ENCODE results near the gene REST. TPM values are rescaled to one million over a fixed set of nuclear protein-coding genes. Genes with fewer than 3 reads are reported as not detected.
"Not testable (repeated sequence)": the region's sequence is repeated elsewhere in the genome, so short reads cannot be mapped to it uniquely, and the experiment has no call there.

REST gene
- total RNA-seq, 8 experiments from 2014 or later: 7.1 to 45.6 (median 19.0) TPM

- in situ Hi-C loops (cut with MboI; ENCODE audit: low pct_unique_long_range_greater_than_20kb in 2 of 9, low sequenced_read_pairs in 9 of 9, unreplicated experiment in 9 of 9): no loop called here
- Histone ChIP-seq H3K4me1 (replicated peaks in 1 of 2) (no peaks in the 10 kb centered on the region), H3K4me3 (no peak overlapping the region), H3K27ac (no peak overlapping the region)
- 86 to 100% (median 93%) methylated on average over 1 to 4 of the region's 7 CpGs; no CpG with 5 or more reads in 3 of the 10 experiments for WGBS, 10 experiments
- ATAC-seq (replicated peaks in 6 of 8): no peak
Measured at GRCh38 chr4:56930638-56931037, 22.9 kb downstream of the REST start.

DNA sequence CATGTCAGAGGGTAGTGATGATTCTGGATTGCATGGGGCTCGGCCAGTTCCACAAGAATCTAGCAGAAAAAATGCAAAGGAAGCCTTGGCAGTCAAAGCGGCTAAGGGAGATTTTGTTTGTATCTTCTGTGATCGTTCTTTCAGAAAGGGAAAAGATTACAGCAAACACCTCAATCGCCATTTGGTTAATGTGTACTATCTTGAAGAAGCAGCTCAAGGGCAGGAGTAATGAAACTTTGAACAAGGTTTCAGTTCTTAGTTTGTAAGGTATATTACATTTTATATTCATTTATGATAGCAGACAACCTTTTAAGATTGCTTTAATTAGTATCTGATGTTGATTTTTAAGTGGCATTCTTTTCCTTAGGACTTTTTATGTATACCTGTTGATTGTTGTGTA lies 24.2 kb downstream of the REST start:
- WGBS, 10 experiments: 60 to 100% (median 87%) methylated on average over 2 to 4 of the region's 4 CpGs; no CpG with 5 or more reads in 2 of the 10 experiments
- Histone ChIP-seq H3K4me3 (no peak overlapping the region), H3K4me1 (replicated peaks in 1 of 2) (no peaks in the 10 kb centered on the region), H3K27ac (no peak overlapping the region)
- in situ Hi-C loops (cut with MboI; ENCODE audit: low pct_unique_long_range_greater_than_20kb in 2 of 9, low sequenced_read_pairs in 9 of 9, unreplicated experiment in 9 of 9): no loop called here
- no peak for ATAC-seq (replicated peaks in 6 of 8)

- Histone ChIP-seq H3K27ac (no peak overlapping the region), H3K4me1 (replicated peaks in 1 of 2) (no peaks in the 10 kb centered on the region), H3K4me3 (no peak overlapping the region)
- 77 to 100% (median 89%) methylated on average over 2 to 6 of the region's 6 CpGs; no CpG with 5 or more reads in 4 of the 10 experiments for WGBS, 10 experiments
- ATAC-seq (replicated peaks in 6 of 8): no peak
- in situ Hi-C loops (cut with MboI; ENCODE audit: low pct_unique_long_range_greater_than_20kb in 2 of 9, low sequenced_read_pairs in 9 of 9, unreplicated experiment in 9 of 9): no loop called here
Measured at GRCh38 chr4:56937262-56937661, 29.6 kb downstream of the REST start.

GRCh38 chr4:56939826-56940225 lies 32.1 kb downstream of the REST start:
- in situ Hi-C loops (cut with MboI; ENCODE audit: low pct_unique_long_range_greater_than_20kb in 2 of 9, low sequenced_read_pairs in 9 of 9, unreplicated experiment in 9 of 9); H3K4me3 ChIP-seq: not testable (repeated sequence)
- WGBS, 10 experiments: 95 to 100% (median 100%) methylated on average over 1 to 13 of the region's 14 CpGs; no CpG with 5 or more reads in 3 of the 10 experiments

DNA sequence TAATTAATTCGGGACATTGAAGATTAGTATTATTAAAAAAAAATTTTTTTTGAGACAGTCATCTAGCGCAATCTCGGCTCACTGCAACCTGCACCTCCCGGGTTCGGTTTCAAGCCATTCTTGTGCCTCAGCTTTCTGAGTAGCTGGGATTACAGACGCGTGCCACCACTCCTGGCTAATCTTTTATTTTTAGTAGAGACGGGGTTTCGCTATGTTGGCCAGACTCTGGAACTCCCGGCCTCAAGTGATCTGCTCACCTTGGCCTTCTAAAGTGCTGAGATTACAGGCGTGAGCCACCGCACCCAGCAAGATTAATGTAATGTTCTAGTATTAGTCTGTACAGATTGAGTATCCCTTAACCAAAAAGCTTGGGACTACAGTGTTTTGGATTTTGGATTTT lies 32.7 kb downstream of the REST start:
- Histone ChIP-seq H3K27ac (no peak overlapping the region), H3K4me3 (no peak overlapping the region), H3K4me1 (replicated peaks in 1 of 2) (no peaks in the 10 kb centered on the region)
- in situ Hi-C loops (cut with MboI; ENCODE audit: low pct_unique_long_range_greater_than_20kb in 2 of 9, low sequenced_read_pairs in 9 of 9, unreplicated experiment in 9 of 9): no loop called here
- WGBS, 10 experiments: 77 to 100% (median 97%) methylated on average over 3 to 11 of the region's 12 CpGs; no CpG with 5 or more reads in 1 of the 10 experiments
- no peak for ATAC-seq (replicated peaks in 6 of 8)

More at GRCh38 chr4:56939826-56940225, 32.1 kb downstream of the REST start:
- not testable (repeated sequence) for H3K4me1 ChIP-seq (replicated peaks in 1 of 2); H3K27ac ChIP-seq; ATAC-seq (replicated peaks in 6 of 8)

GRCh38 chr4:56940971-56941370 lies 33.3 kb downstream of the REST start:
- H3K27ac ChIP-seq: no peak overlapping the region
- in situ Hi-C loops (cut with MboI; ENCODE audit: low pct_unique_long_range_greater_than_20kb in 2 of 9, low sequenced_read_pairs in 9 of 9, unreplicated experiment in 9 of 9): no loop called here
- no peak overlapping the region for H3K4me3 ChIP-seq
- no peaks in the 10 kb centered on the region for H3K4me1 ChIP-seq (replicated peaks in 1 of 2)
- ATAC-seq (replicated peaks in 6 of 8): peak in 2 of 8 experiments; percentile 36 to 54

DNA sequence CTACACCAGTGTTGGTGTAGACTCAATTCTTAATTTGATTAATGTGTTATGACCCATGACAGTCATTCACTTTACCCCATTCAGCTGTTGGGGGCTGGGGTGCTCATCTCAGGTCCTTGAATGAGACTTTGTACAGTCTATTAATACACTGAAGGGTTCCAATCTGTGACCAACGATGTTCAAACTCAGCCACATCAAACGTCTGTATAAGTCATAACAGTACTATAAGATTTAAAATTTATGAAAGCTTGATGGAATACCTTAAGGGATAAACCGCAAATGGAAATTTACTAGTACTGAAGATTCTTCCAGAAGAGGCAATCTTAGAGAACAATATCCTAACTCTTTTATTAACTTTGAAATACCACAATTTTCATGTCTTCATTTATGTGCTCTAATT lies 33.7 kb downstream of the REST start:
- Histone ChIP-seq H3K4me1 (replicated peaks in 1 of 2) (no peaks in the 10 kb centered on the region), H3K27ac (no peak overlapping the region), H3K4me3 (no peak overlapping the region)
- ATAC-seq (replicated peaks in 6 of 8): no peak
- in situ Hi-C loops (cut with MboI; ENCODE audit: low pct_unique_long_range_greater_than_20kb in 2 of 9, low sequenced_read_pairs in 9 of 9, unreplicated experiment in 9 of 9): no loop called here
- WGBS, 10 experiments: 54 to 100% (median 78%) methylated on average over 1 to 3 of the region's 3 CpGs; no CpG with 5 or more reads in 2 of the 10 experiments

- H3K4me3 ChIP-seq: no peak overlapping the region
- H3K27ac ChIP-seq: no peak overlapping the region
- in situ Hi-C loops (cut with MboI; ENCODE audit: low pct_unique_long_range_greater_than_20kb in 2 of 9, low sequenced_read_pairs in 9 of 9, unreplicated experiment in 9 of 9): no loop called here
- WGBS, 10 experiments: 39 to 92% (median 90%) methylated on average over 2 to 8 of the region's 9 CpGs
- ATAC-seq (replicated peaks in 6 of 8): no peak
- H3K4me1 ChIP-seq (replicated peaks in 1 of 2): peaks cover 0 to 1% of the 10 kb centered on the region in 2 donors
Measured at GRCh38 chr4:56953680-56954520, 46.2 kb downstream of the REST start.

GRCh38 chr4:56958111-56958517 lies 50.4 kb downstream of the REST start:
- 12 to 80% (median 43%) methylated on average over 1 to 7 of the region's 7 CpGs; no CpG with 5 or more reads in 3 of the 10 experiments for WGBS, 10 experiments
- H3K4me1 ChIP-seq (replicated peaks in 1 of 2): peaks cover 0 to 3% of the 10 kb centered on the region in 2 donors
- no peak overlapping the region for H3K4me3 ChIP-seq
- H3K27ac ChIP-seq: no peak overlapping the region
- in situ Hi-C loops (cut with MboI; ENCODE audit: low pct_unique_long_range_greater_than_20kb in 2 of 9, low sequenced_read_pairs in 9 of 9, unreplicated experiment in 9 of 9): no loop called here
- peak; percentile 70 to 98 (median 86) for ATAC-seq (replicated peaks in 6 of 8)

DNA sequence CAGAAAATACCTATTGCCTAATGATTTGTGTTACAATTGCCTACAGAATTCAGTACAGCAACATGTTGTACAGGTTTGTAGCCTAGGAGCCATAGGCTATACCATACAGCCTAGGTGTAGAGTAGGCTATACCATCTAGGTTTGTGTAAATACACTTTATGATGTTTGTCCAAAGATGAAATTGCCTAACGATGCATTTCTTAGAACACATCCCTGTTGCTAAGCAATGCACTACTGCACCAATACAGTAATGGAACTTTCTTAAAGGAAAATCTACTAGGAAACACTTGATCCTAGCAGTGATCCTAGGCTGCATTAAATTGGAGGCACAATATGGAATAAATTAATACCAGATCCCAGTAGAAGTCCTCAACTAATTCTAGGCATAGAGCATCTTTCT lies 51.4 kb downstream of the REST start:
- Histone ChIP-seq H3K27ac (no peak overlapping the region), H3K4me1 (replicated peaks in 1 of 2) (peaks cover 0 to 3% of the 10 kb centered on the region in 2 donors), H3K4me3 (no peak overlapping the region)
- WGBS, 10 experiments: 0 to 100% (median 86%) methylated on average over 1 of the region's 1 CpG; no CpG with 5 or more reads in 1 of the 10 experiments
- peak in 1 of 8 experiments; percentile 16 for ATAC-seq (replicated peaks in 6 of 8)
- in situ Hi-C loops (cut with MboI; ENCODE audit: low pct_unique_long_range_greater_than_20kb in 2 of 9, low sequenced_read_pairs in 9 of 9, unreplicated experiment in 9 of 9): no loop called here

GRCh38 chr4:56961107-56961500 lies 53.4 kb downstream of the REST start:
- in situ Hi-C loops (cut with MboI; ENCODE audit: low pct_unique_long_range_greater_than_20kb in 2 of 9, low sequenced_read_pairs in 9 of 9, unreplicated experiment in 9 of 9): no loop called here
- Histone ChIP-seq H3K4me3 (no peak overlapping the region), H3K4me1 (replicated peaks in 1 of 2) (peaks cover 0 to 3% of the 10 kb centered on the region in 2 donors), H3K27ac (no peak overlapping the region)
- 100% methylated on average over 1 to 2 of the region's 2 CpGs; no CpG with 5 or more reads in 6 of the 10 experiments for WGBS, 10 experiments
- no peak for ATAC-seq (replicated peaks in 6 of 8)

- WGBS, 10 experiments: 81 to 100% (median 100%) methylated on average over 1 to 2 of the region's 2 CpGs
- no peak for ATAC-seq (replicated peaks in 6 of 8)
- peaks cover 5 to 7% of the 10 kb centered on the region in 2 donors for H3K4me1 ChIP-seq (replicated peaks in 1 of 2)
- in situ Hi-C loops (cut with MboI; ENCODE audit: low pct_unique_long_range_greater_than_20kb in 2 of 9, low sequenced_read_pairs in 9 of 9, unreplicated experiment in 9 of 9): no loop called here
- no peak overlapping the region for H3K27ac ChIP-seq
- no peak overlapping the region for H3K4me3 ChIP-seq
Measured at GRCh38 chr4:56971383-56971782, 63.7 kb downstream of the REST start.

- Histone ChIP-seq H3K4me1 (replicated peaks in 1 of 2) (peaks cover 5 to 7% of the 10 kb centered on the region in 2 donors), H3K27ac (no peak overlapping the region), H3K4me3 (no peak overlapping the region)
- ATAC-seq (replicated peaks in 6 of 8): no peak
- 80 to 100% (median 97%) methylated on average over 1 to 2 of the region's 2 CpGs; no CpG with 5 or more reads in 2 of the 10 experiments for WGBS, 10 experiments
- in situ Hi-C loops (cut with MboI; ENCODE audit: low pct_unique_long_range_greater_than_20kb in 2 of 9, low sequenced_read_pairs in 9 of 9, unreplicated experiment in 9 of 9): no loop called here
Measured at GRCh38 chr4:56972389-56972788, 64.7 kb downstream of the REST start.

GRCh38 chr4:56972809-56973208 lies 65.1 kb downstream of the REST start:
- in situ Hi-C loops (cut with MboI; ENCODE audit: low pct_unique_long_range_greater_than_20kb in 2 of 9, low sequenced_read_pairs in 9 of 9, unreplicated experiment in 9 of 9): no loop called here
- Histone ChIP-seq H3K27ac (no peak overlapping the region), H3K4me1 (replicated peaks in 1 of 2) (peaks cover 5 to 7% of the 10 kb centered on the region in 2 donors), H3K4me3 (no peak overlapping the region)
- no peak for ATAC-seq (replicated peaks in 6 of 8)

Measured in motor neuron (in vitro differentiated cells).